ENCODE results near the gene IPO5.
"Not testable (repeated sequence)": the region's sequence is repeated elsewhere in the genome, so short reads cannot be mapped to it uniquely, and the experiment has no call there.

The IPO5 gene

DNA sequence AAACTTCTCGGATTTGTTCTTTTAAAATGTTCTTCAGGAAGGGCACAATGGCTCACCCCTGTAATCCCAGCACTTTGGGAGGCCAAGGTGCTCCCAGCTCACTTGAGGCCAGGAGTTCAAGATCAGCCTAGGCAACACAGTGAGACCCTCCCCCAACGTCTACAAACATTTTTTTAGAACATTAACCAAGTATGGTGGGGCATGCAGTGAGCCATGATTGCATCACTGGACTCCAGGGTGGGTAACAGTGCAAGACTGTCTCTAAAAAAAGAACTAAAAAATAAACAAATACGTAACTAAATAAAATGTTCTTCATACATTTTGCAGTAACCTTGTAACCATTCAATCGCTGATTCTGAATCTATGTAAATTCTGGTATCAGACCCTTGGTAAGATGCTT, 2.1 kb upstream of the IPO5 start:
- no peak for DNase-seq

DNA sequence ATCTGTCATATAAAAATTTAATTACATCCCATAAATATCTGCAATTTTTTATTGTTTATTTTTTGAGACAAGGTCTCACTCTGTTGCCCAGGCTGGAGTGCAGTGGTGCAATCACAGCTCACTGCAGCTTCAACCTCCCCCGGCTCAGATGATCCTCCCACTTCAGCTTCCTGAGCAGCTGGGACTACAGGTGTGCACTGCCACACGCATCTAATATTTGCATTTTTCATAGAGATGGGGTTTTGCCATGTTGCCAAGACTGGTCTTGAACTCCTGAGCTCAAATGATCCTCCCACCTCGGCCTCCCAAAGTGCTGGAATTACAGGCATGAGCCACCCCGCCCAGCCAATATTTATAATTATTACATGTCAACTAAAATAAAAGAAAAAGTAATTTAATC, 644 bp upstream of the IPO5 start:
- not testable (repeated sequence) for DNase-seq

DNA sequence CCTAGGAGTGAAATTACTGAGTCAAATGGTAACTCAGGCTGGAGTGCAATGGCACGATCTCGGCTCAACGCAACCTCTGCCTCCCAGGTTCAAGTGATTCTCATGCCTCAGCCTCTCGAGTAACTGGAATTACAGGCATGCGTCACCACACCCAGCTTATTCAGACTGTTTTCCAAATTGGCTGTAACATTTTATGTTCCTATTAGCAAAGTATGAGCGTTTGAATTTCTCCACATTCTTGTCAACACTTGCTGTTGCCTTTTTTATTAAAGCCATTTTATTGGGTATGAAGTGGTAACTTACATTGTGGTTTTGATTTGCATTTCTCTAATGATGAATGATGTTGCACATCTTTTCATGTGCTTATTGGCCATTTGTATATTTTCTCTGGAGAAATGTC, 7.9 kb downstream of the IPO5 start:
- no peak for DNase-seq

DNA sequence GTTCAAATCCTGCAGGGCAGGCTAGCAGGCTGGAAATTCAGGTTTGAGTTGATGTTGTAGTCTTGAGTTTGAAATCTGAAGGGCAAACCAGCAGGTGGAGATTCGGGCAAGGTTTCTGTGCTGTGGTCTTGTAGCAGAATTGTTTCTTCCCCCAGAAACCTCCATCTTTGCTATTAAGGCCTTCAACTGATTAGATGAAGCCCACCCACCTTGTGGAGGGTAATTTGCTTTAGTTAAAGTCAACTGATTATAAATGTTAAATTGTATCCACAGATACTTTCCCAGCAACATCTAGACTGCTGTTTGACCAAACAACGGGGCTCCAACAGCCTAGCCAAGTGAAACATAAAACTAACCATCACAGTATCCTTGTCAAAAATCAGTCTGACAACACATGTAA, 9.4 kb downstream of the IPO5 start:
- DNase-seq: no peak

DNA sequence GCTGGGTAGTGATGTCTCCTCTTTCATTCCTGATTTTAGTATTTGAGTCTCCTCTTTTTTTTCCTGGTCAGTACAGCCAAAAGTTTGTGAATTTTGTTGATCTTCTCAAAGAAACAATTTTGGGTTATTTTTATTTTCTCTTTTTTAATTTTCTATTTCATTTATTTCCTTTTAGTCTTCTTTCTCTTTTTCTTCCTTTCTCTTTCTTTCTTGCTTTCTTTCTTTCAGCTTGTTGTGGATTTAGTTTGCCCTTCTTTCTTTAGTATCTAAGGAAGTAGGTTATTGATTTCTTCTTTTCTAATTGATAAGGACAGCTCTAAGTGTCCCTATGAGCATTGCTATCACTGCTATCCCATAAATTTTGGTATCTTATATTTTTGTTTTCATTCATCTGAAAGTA, 13.8 kb downstream of the IPO5 start:
- DNase-seq: no peak

DNA sequence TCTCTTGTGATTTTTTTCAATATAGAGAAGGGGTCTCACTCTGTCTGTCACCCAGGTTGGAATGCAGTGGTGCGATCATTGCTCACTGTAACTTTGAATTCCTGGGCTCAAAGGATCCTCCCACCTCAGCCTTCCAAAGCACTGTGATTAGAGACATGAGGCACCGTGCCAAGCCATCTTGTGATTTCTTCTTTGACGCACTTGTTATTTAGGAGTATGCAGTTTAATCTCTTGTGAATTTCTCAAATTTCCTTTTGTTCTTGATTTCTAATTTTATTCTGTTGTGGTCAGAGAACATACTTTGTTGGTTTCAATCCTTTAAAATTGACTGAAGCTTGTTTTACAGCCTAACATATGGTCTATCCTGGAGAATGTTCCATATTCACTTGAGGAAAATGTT, 14.5 kb downstream of the IPO5 start:
- DNase-seq: no peak

DNA sequence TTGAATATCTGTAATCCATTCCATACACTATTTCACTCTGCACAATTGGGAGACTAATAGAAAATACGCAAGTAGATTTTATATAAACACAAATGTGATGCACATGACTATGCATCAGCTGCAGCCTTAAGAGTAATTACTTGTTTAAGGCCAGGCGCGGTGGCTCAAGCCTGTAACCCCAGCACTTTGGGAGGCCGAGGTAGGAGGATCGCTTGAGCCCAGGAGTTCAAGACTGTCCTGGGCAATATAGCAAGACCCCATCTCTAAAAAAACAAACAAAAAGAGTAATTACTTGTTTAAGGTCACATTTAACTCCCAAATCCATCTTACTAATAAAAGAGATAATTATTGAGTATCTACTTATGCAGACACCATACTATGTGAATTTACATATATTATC, 18.0 kb downstream of the IPO5 start:
- no peak for DNase-seq

DNA sequence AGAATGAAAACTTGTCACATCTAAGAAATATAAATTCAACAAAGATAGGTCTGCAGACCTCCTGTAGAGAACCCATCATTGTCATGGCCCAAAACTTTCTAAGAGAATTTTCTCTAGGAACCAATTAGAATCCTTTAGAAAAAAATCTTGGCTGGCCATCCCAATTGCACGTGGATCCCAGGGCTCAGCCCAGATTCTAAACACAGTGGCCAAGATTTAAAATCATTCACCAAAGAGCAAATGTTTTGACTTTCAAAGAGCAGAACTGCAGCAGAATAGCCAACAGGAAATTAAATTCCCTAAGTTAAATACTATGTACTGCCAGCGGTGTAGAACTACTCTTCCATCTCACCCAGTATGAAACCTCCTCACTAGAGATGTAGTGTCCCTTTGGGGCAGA, 21.3 kb downstream of the IPO5 start:
- DNase-seq: no peak

DNA sequence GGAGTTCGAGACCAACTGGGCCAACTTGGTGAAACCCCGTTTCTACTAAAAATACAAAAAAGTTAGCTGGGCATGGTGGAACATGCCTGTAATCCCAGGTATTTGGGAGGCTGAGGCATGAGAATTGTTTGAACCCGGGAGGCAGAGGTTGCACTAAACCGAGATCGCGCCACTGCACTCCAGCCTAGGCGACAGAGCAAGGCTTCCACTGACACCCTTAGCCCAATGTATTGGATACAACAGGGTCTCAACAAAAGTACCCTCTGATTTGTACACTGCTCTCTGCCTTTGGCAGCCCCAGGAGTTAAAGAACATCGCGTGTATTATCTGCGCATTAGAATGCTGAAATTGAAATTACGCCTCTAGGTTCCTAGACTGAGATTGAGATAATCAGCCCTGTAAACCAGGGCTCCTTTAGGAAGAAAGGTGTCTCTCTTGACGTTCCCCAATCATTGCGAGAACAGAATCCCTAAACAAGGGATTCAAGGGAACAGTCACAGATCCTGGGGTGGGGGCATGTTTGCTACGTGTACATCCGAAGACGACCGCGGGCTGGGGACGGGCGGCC, 21.9 kb downstream of the IPO5 start:
- DNase-seq: no peak

DNA sequence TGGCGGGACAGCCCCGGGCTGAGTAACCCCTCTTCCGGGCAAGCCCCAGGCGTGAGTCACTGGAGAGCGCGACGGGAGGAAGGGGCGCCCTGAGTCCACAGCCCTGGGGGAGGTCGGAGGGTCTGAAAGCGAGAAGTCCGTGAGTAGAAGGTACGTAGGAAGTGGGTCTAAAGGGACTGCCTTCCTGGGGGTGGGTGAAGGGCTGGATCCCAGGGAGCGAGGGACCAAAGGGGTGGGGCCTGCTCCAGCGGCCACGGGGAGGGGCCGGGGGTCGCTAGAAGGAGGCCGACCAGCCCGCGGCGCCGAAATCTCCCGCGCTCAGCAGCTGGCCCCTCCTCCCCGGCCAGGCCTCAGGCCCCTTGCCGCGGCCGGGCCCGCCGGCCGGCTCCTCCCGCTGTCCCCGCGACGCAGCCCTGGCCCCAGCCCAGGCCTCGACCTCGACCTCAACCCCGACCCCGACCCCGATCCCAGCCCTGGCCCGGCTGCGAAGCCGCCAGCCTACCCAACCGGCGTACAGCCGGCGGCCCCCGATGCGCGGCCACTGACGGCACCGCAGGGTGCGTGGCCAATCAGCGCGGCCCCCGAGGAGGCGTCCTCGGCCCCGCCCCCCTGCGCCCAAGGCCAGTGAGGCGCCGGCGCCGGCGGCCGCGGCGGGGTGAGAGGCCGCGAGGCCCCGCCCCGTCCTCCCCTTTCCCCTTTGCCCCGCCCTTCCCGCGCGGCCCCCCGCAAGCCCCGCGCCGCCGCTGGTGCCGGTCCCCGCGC, 22.6 kb downstream of the IPO5 start:
- peak; percentile 78 for DNase-seq

DNA sequence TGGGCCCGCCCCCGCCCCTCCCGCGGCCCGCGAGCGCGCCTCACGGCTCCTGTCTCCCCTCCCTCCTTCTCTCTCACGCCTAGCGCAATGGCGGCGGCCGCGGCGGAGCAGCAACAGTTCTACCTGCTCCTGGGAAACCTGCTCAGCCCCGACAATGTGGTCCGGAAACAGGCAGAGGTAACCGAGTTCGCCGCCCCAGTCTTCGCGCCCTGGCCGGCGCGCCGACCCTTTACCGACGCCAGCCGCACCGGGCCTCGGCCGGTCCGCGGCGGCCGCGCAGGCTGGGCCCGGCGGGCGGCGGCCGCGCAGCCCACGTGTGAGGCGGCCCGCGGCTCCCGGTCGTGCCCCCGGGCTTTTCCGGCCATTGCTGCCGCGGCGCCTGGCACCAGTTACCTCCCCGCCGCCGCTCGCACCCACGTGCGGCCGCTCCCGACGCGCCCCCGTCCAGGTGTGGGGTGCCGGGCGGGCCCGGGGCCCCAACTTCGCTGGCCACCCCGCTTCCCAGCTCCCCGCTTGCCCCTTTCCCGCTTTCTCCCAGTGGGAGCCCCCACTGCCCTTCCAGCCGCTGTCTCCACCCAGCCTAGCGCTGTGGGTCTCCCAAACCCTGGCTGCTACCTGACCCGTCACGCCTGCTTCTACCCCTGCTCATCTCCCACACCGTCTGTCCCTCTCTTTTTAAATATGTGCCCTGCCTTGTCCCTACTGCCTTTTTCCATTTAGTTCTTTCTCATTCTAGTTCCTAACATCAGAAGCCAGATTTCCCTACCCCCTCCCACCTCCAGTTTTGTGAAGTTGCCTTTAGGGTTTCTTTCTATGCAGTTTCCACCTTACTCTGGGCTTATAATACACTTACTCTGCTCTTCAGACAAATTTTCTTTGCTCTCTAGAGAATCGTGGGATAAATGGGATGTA, 23.4 kb downstream of the IPO5 start:
- peak; percentile 30 for DNase-seq

DNA sequence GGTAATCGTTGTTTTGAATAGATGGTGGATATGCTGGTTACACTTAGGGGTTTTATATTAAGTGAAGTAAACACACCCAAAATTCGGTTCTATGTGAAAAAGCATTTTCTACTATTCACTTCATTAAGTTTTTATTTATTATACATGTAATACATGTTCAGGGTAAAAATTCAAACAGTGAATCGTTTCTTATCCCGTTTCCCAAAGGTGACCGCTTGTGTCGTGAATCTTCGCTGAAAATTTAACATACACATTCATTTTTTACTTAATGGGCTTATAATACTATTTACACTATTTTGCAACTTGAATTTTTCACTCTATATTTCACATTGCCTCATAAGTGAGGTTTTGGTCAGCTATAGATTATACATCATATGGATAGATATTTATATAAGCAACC, 24.5 kb downstream of the IPO5 start:
- no peak for DNase-seq

DNA sequence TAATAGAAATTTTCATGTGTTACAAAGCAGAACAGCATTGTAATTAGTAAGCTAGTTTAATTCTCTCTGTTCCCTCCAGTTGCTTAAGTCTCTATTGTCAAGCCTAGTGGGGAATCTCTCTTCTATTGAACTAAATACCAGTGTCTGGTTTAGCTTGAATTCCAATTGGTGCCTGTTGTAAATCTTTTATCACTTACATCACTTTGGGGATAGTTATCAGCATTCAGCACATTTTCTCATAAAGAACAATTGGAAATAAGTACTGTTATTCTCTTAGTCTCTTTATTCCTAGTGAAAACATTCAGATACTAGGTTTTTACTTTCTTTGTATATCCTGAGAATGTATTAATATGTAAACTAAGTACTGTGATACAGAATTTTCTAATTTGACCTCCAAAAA, 25.2 kb downstream of the IPO5 start:
- DNase-seq: no peak

DNA sequence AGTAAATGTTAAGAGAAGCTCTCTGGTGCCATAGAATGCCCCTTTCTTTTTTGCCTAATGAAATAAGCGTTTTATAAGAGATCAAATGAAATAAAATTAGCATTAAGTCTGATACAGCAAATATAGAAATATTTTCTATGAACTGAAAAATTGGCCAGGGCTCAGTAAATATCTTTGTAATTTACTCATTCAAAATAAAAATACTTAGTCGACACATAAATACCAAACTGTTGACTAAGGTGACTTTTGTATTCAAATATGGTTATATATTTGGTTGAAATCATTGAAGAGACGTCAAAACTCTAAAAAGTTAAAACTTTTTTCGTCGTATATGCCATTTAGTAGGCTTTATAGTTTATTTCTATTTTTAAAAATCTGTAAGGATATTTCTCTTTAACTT, 25.6 kb downstream of the IPO5 start:
- DNase-seq: no peak

DNA sequence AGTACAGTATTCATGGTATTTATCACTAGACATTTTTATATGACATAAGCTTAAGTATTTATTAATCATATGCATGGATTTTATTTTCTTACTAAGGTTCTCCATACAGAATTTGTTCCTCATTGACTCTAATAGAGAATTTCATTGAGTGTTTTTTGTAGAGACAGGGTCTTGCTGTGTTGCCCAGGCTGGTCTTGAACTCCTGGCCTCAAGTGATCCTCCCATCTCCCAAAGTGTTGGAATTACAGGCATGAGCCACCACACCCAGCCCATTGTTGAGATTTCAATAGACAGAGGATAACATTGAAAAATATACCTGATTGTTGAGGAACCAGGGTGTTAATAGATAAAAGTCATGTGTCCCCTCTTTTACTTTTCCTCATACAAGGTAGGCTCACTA, 26.1 kb downstream of the IPO5 start:
- no peak for DNase-seq

DNA sequence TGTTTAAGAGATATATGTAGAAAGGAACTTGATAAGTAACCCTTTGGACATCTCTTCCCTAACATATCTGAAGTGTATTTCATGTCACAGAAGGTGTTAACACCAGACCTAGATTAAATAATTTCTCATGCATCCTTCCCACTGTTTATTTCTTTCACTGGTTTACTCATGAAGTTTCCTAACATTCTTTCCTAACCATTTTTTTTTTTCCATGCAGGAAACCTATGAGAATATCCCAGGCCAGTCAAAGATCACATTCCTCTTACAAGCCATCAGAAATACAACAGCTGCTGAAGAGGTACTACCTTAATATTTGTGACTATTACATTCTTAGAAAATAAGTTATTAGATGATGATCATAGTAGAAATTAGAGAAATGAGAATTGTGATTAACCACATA, 28.8 kb downstream of the IPO5 start:
- DNase-seq: no peak

DNA sequence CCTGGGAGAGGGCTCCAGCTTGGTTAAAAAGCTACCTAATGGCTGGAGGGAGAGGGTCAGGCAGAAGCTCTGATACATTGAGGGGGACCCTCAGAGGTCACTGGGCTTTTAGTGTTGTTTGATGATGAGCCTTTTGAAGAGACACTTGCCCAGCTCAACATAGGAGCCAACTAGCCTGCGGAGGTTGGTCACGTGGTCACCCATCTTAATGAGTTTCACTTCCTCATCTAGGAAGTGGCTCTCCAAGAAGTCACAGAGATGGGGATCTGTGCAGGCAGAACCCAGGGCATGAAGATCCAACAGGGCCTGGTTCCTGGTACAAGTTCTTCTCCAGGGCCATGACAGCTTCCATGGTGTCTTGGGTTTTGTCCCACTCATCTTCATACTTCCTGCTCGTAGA, 33.4 kb downstream of the IPO5 start:
- no peak for DNase-seq

DNA sequence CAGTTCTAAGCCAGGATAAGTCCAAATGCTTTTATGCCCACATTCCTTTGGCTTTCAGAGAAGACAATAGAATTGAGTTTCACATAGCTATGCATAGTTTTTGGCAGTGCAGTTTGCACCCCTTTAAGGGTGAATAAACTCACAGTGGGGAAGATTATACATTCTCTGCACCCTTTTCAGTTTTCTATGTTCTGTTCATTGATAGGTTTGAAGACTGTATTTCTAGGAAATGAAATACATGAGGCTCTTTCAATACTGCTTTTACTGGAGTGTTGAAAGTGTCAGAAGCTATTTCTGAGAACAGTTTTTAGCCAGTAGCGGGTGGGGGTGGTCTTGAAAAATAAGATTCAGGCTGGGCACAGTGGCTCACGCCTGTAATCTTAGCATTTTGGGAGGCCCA, 46.2 kb downstream of the IPO5 start:
- DNase-seq: no peak

DNA sequence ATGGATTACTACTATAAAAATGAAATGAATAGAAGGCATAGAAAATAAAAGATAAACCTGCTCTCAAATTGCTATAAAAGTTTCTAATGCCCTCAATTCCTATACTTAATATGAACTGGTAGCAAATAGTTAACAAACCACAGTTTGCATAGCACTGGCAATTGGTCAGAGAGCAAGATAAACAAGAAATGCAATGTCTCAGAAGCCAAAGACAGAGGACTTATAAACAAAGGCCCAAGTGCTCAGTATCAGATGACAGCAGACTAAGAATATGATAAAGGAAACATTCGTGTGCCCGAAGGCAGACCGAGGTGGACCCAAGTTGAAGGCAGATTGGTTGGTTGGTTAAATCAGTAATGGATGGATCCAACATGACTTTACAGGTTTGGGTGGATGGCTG, 50.6 kb downstream of the IPO5 start:
- no peak for DNase-seq

DNA sequence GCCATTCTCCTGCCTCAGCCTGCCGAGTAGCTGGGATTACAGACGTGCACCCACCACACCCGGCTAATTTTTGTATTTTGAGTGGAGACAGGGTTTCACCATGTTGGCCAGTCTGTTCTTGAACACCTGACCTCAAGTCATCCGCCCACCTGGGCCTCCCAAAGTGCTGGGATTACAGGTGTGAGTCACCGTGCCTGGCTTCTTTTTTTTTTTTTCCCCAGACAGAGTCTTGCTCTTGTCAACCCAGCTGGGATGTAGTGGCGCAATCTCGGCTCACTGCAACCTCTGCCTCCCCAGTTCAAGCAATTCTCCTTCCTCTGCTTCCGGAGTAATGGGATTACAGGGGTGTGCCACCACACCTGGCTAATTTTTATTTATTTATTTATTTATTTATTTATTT, 51.5 kb downstream of the IPO5 start:
- DNase-seq: not testable (repeated sequence)

DNA sequence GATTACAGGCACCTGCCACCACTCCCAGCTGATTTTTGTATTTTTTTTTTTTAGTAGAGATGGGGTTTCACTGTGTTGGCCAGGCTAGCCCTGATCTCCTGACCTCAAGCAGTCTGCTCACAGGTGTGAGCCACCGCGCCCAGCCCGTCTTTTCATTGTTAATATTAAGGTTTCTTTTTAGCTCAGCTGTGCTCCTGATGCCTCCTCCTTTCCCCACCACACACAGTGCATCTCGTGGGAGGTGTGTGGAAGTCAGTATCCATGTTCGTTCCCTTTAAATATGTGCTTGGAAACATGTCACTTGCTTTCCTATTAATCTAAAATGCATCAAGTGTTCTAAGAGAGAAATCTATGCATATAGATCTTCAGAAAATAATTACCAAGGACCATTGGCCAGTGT, 53.5 kb downstream of the IPO5 start:
- DNase-seq: no peak

DNA sequence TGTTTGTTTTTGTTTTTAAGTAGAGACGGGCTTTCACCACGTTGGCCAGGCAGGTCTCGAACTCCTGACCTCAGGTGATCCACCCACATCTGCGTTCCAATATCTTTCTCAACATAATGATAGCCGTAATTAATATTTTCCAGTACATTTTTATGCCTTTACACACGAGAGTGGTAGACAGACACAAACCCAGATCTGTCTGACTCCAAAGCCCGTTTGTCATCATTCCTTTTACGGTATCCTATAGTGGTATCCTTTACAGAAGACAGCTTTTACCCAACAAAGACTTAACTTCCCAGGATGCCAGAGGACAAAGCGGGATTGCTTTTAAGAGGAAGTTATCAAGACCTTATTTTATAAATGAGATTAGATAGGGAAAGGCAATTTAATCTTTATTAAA, 59.8 kb downstream of the IPO5 start:
- DNase-seq: no peak

DNA sequence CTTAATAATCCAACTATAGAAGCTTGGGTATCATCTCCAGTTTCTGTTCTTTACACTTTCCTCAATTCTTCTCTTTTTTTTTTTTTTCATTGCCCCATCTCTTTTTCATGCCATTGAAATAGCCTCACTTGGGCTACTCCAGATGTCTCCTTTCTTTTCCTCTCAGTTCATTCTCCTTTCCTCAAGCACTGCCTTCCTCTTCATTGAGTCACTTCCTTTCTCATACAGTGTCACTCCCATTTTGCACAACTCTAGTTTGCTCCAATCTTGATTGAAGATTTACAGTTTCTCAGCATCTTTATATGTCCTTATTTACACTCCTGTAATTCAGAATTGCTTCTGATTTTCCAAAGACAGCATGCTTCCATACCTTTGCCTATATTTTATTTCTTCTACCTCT, 61.3 kb downstream of the IPO5 start:
- no peak for DNase-seq

DNA sequence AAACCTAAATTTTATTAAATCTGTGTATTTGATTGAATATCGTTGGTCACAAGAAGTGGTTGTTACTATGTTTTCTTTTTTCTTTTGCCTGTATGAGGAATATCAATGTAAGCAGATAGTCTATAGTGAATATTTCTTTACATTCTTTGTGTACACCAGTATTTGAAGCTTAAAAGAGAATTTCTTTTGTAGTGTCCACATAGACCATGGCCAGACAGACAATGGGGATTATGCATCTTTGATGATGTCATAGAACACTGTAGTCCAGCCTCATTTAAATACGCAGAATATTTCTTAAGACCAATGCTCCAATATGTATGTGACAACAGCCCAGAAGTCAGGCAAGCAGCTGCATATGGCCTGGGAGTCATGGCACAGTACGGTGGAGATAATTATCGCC, 64.8 kb downstream of the IPO5 start:
- DNase-seq: no peak
